HG02759 (cell line): ENCODE results near the gene MED8.

Experiments used
- ATAC-seq: cut with Tn5 transposase; IDR thresholded peaks from one replicate; pipeline ENCODE4 v1.9.1; 2021; ENCODE audit warnings: mild to moderate bottlenecking, moderate library complexity; ENCODE audit not compliant: unreplicated experiment

The MED8 gene

DNA sequence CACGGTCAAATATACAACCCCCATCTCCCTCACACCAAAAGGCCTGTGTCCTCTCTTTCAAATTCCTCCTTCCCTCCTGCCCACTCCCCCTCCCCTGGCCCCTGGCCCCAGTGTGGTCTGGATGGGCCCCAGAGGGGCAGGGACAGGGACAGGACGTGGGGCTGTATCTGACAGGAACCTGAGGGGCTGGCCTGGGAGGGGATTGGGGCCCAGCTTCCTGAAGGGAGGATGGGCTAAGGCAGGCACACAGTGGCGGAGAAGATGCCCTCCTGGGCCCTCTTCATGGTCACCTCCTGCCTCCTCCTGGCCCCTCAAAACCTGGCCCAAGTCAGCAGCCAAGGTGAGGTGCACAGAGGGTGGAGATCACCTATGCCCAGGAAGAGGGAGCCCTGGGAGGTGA is 52.0 kb downstream of the MED8 start, which contains the start of gene MPL:
Gene MPL, plus strand, starts transcription at position 231 of the 400 bp plus-strand sequence. Its CDS starts 31 bp downstream, at position 262.
- no peak for ATAC-seq

DNA sequence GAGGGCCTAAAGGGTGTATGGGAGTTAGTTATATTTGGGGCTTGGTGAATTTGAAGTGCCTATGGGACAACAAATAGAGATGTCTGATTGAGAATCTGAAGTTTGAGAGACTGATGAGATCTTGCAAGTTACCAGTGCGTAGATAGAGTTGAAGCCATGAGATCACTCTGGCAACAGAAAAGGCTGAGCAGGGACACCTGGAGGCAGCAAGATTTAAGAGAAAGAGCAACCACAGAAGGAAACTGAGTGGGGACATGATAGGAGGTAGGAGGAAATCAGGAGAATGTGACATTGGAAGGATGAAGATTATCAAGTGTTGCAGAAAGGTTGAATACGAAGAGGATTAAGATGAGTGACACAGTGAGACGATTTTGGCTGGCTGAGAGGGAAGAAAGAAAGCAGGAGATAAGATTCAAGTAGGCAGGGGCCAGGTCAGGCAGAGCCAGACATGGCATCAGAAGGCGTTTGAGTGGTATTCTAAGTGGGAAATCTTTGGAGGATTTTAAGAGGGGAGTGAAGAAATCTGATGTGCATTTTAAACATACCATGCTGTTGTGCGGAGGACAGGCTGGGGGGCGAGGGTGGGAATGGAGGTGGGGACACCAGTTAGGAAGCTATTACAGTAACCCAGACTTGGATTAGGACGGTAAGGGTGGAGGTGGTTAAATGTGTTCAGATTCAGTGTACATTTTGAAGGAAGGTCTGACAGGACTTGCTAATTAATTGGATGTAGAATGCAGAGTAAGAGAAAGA is 55.0 kb downstream of the MED8 start:
- ATAC-seq = no peak
